Measurements from ENCODE around the gene ABHD5.

The ABHD5 gene

DNA sequence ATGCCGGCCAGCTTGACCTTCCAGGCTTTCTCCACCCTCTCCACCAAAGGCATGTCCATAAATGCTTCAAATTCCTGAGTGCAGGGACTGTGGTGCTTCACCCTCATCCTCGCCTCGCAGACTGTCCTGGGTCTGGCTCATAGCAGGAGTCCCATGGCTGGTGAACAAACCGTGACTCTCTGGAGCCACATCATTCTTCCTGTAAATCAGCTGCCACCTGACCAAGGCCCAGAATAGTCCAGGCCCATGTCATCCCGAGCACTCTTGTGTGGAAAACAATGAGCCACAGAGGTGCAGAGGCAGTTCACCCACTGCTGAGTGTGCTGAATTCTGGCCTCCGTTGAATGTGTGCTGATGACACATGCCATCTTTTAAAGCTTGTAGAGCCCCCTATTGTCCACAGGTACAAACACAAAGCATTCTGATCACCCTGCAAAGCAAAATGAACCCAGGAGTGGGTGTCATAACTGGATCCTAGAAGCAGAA is 68.6 kb downstream of the ABHD5 start:
- DNase-seq, result no peak

DNA sequence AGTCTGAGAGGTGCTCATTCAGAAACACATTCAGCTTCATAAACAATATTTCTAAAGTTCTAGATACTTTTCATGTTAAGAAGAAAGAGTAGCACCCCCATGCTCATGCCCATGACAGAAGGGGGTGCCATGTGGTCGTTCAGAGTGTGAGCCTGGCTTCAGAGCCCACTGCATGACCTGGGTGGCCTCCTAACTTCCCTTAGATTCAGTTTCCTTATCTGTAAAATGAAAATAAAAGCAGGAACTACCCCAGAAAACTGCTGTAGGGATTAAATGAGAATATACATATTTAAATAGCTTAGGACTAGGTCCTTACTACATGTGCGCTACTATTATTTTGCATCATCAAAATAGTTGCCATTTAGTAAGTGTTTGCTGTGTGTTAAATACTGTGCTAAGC is 69.2 kb downstream of the ABHD5 start:
- DNase-seq, result no peak

DNA sequence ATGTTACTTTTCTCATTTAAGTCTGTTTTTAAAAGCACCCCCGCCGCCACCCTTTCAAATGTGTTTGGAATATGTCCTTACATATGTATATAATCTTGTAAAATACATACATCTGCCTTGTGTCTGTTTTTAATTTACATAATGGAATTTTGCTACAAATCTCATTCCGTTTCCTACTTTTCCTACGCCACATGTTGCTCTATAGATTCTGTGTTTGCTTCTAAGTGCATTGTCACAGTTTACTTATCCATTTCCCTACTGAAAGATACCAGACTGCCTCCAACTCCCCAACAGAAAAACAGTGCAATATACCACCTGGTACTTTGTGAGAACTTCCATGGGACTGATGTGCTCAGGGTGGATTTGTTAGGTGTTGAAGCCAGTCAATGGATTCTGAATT is 70.2 kb downstream of the ABHD5 start:
- DNase-seq, result no peak

DNA sequence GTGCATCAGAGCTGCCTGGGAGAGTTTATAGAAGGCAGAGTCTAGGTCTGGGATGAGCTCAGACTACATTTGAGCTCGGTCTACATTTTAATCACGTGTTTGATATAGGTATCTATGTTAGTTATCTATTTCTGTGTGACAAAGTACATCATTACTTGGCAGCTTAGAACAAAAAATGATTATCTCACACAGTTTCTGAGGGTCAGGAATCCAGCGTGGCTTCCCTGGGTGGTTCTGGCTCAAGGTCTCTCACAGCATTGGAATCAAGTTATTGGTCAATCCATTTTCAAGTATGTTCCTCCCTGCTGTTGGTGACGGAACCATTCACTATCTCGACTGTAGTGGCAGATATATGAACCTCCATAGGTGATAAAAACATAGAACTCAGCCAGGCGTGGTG is 71.7 kb downstream of the ABHD5 start:
- no peak for DNase-seq

DNA sequence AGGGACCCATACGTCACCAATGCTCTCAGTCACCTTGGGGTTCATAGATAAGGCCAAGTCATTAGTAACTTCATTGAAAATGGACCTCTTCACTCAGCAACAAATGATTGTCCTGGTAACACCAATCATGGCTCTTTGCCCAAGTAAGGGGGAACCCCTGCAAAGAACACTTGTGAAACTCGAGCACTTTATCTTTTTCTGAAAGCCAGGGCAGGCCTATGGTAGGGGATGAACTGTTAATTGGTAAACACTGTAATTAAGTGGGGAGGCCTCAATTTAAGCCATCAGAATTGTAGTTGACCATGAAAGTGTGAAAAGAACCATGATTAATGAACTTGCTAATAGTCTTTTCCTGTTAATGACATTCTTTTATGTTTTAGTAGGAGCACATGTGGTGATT is 73.3 kb downstream of the ABHD5 start:
- no peak for DNase-seq

DNA sequence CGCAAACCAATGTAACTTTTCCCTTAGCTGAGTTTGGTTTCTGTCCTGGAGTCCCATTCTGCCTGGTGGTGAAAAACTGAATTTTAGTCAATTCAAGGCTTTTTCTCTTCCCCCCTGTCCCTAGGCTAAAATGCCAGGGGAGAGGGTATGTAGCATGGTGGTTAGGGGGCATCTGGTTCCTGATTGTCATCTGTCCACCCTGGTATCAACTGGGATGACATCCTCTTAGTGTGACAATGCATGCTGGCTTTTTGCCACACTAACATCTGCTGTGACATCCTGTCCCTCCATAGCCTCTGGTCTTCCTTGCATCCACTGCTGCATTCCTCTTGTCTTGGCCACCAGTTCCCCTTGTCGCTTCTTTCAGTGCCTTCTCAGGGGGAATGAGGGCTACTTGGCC is 73.7 kb downstream of the ABHD5 start:
- DNase-seq, result peak in 1 of 2 experiments; percentile 36

DNA sequence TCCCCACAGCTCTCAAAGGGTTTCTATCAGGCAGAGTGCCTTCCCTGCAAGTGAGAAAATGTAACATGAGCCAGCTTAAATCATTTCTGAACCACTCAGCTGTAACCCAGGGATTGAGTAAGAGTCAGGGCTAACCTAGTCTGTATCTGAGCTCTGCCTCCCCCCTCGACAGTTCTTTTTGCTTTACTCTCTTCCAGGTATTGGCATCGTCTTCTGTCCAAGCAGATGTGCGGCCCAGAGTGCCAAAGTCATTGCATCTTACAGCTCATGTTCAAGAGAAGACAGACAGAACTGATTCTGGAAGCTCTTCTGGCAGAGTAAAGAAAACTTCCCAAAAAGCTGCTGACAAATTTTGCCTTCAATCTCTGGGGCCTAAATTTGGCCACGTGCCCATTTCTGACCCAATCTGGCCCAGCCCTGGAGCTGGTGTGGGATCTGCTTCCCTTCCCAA is 74.8 kb downstream of the ABHD5 start:
- peak in 1 of 2 experiments; percentile 68 for DNase-seq

DNA sequence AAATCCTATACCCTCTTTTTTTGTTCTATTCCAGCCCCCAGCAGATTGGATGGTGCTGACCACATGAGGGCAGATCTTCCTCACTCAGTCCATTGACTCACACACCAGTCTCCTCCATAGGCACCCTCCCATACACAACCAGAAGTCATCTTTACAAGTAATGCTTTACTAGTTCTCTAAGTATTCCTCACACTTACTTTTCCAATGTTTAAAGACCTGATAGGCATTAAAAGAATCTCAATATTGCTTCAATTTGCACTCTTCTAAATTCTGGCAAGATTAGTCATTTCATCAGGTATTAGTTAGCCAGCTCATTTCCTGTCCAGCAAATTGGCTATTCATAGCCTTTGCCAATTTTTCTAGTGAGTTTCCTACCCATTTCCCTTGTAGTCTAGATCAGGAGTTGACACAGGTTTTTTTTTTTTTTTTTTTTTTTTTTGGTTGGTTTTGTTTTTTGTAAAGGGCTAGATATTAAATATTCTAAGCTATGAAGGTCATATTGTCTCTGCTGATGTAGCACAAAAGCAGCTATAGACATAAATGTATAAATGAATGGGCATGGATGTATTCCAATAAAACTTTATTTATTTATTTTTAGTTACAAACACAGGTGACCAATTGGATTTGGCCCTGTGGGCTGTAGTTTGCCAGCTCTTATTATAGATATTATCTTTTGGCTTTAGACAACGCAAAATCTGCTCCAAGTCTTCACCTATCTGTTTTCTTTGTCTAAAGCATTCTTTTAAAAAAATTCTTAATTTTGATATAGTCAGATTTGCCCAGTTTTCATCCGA is 76.1 kb downstream of the ABHD5 start:
- DNase-seq, result no peak

DNA sequence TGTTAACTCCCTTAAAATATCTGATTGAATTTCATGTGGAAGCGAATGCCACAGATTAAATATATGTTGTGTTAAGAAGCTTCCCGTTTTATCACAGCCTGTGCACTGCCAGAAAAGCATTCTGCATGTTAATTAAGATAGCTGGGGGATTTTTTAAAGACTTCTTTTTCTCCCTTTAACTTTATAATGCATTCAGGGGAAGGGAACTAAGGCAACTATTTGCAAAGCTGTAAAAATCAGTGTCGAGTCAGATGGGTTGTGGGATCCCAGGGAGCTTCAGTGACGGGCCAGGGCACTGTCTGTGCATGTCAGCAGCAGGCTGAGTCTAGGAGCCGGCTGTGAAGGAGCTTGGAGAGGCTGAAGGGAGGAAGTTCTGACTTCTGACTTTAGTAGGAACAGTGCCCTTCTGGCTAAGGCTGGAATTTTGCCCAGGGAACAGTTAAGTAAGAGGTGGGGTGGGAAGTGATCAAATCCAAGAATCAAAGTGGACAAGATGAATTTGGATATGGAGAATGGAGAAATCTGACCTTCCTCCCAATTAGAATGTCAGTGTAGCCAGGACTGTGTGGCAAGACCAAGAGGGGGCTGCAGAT is 77.7 kb downstream of the ABHD5 start:
- peak; percentile 41 to 59 for DNase-seq

DNA sequence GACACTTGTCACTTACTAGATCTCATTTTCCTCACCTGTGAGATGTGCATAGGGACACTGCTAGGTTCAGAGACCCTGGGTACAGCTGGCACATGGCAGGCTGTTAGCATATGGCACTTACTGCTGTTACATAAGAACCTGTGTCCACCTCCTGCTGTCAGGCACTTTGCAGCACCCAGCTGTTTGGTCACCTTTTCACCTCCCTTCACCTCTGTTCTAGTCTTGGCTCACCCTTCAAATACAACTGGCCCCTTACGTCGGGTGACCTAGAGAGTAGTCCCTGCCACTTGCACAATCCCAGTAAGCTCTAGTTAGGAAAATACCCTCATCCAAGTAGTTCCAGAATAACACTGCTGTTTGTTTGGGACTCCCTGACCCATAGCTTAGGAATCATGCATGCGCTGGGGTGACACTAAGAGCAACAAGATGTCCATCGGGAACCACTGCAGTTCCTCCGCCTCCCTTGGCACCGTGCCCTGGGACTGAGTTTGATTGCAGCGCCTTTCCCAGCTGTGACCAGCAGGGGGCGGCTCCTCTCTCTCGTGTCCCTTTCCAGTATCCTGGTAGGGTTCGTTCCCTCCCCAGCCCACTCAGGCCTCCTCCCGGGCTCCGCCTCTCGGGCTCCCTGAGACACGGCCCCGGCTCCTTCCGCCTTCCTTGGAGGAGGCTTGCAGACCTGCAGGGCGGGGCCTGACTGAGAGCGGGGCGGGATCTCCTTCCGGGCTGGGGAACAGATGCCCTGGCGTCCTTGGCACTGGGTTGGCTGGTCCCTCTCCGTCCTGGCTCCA is 78.6 kb downstream of the ABHD5 start:
- DNase-seq, result peak; percentile 99

DNA sequence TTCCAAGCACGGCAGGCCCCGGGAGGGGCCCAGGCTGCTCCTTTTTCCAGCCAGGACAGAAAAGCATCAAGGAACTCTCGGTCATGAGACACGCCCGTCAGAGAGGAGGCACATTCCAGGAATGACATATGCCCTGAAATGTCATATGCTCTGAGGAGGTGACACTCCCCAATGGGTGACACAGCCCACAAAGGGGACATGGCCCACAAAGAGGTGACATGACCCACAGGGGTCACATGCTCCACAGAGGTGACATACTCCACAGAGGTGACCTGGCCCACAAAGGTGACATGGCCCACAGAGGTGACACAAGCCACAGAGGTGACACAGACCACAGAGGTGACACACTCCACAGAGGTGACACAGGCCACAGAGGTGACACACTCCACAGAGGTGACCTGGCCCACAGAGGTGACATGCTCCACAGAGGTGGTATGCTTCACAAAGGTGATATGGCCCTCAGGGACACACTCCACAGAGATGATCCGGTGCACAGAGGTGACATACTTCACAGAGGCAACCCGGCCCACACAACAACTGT is 79.2 kb downstream of the ABHD5 start:
- DNase-seq, result no peak

DNA sequence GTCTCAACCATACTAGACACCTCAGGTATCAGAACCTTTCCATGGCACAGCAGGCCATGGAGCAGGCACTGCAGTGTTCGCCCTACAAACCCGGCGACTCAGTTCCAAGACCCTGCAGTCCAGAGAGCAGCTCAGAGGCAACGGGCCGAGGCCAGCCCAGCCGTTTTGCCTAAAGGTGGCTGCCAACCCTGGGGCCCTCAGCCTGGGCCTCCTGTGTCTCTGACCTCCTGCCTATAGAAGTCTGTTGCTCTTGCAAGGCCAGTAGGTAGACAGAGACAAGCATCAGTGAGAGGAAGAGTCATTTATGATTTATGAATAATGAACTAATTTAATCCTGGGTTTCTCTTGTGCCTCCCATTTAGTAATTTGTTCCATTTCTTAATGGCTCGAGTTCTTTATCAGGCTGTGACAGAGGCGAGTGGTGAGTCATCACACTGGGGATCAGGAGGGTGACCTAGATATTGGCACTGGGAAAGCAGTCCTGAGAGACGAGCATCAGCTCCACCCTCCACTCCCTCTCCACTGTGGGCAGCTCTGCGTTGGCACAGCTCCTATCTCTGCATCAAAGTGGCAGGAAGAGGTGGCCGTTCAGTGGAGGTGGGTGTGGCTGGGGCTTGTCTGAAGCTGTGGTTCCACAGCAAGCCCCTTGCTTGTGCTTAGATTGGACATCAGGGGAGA is 79.8 kb downstream of the ABHD5 start:
- DNase-seq, result peak in 1 of 2 experiments; percentile 26

DNA sequence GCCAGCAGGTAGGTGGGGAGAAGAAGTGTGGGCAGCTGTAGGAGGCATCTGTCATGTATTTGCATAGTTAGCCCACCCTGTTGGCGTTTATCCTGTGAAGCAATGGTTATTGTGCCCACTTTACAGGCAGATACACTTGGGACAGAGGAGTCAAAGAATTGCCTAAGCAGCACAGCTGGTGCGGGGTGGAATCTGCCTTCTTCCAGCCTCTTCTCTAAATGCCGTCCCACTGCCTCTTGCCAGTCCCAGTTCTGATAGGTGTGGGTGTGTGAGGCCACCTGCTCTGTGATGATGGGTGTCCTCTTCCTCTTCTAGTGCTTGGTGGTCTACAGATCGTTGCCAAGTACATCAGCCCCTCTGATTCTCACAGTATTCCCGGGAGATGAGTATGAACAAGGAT is 80.9 kb downstream of the ABHD5 start:
- DNase-seq, result peak in 1 of 2 experiments; percentile 37

DNA sequence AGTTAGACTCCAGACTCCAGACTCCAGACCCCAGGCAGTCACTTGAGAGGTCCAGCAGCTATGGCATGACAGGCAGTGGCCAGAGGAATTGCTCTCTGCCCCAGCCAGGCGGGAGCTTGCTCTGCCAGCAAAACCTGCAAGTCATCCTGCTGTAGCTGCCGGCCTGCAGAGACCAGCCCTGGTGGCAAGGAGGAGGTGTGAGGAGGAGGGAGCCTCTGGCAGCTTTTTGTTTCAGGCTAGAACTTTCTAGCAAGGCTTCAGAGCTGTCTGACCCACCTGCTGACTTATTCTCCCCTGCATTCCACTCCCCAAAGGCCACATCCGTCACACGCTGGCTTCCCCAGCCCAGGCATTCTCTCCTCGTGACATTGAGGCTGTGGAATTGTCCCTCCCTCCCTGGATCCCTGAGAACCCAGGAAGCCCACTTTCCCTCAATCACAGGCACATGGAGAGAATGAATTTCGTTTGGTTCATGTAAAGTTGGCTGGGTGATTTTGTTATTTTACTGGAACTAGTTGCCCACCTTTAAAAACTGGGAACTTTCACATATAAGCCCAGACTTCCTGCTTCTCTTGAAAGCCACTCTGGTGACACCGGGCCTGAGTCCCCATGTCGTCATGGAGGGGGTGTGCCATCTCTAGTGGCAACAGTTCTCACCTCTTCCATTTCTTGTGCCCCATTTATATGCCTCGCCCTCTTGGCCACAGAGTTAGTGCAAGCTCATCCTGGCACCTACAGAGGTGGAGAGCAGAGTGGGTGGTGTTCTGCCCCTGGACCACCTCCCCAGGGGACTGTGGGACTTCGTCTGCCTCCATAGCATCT is 82.7 kb downstream of the ABHD5 start:
- no peak for DNase-seq

DNA sequence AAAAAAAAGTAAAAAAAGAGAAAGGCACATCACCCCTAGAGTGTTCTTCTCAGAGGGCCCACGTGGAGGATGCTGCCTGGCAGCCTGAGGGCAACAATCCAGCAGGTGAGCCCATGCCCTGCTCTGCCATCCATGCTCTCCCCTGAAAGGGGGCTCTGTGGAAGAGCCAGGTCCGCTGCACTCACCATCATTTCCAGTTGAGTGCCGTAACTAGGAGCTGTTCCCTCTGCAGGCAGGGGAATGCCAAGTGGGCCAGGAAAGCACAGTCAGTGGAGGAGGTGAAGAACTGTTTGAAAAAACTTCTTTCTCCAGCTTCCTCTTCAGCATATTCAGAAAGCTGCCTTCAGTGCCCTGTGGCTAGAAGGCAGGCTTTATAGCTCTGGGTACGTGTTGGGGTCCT is 84.1 kb downstream of the ABHD5 start:
- DNase-seq, result no peak

DNA sequence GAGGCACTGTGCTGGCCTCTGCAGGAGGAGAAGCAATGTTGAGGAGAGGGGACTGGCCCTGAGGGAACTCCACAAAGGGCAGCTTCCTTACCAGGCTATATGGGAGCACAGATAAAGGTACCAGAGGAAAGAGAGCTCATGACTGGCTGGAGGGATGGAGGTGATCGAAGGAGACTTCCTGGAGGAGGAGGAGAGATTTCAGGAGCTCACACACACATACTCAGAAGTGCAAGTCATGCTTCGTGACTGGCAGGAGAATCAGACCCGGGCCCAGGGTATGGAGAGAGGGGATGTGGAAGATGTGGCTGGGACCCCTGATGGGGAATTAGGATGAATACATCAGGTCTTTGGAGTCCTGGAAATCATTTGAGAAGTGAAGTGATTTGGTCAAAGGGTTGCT is 85.4 kb downstream of the ABHD5 start:
- DNase-seq, result no peak

DNA sequence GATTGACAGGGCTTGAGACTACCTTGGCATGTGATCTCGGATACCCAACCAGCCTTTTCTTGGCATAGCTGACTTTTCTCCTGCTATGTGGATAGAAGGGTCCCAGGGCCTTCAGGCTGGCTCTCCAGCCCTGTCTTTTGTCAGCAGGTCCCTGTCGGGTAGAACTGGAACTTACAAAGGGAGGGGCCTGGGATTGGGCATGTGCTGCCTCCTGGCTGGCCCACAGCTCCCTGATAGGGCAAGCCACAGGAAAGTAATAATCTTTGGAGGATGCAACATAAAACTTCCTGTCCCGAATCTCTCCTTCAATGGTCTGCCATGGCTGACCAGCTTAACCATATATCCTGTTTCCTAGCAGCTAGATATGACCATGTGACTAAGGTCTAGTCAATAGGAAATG is 89.1 kb downstream of the ABHD5 start:
- DNase-seq, result no peak

DNA sequence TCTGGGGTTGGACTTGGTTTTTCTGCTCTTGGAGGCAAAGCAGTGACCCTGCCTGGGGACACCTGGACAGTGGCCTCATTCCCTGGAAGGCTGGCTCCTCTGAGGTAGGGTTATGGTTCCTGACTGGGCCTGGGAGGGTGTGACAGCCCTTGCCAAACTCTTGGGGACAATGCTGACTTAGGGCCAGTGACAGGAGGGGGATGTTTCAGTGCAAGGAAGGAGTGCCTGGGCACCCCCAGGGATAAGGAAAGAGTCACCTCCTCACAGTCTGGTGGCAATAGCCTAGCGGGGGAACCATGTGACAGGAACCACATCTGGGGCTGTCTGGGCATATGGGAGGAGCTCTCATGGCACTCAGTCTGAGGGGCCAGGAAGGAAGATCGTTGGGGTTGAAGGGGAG is 91.8 kb downstream of the ABHD5 start:
- peak in 1 of 2 experiments; percentile 37 for DNase-seq

Data from NCI-H524 (cell line).